ENCODE results near the gene RPL10.

The RPL10 gene

DNA sequence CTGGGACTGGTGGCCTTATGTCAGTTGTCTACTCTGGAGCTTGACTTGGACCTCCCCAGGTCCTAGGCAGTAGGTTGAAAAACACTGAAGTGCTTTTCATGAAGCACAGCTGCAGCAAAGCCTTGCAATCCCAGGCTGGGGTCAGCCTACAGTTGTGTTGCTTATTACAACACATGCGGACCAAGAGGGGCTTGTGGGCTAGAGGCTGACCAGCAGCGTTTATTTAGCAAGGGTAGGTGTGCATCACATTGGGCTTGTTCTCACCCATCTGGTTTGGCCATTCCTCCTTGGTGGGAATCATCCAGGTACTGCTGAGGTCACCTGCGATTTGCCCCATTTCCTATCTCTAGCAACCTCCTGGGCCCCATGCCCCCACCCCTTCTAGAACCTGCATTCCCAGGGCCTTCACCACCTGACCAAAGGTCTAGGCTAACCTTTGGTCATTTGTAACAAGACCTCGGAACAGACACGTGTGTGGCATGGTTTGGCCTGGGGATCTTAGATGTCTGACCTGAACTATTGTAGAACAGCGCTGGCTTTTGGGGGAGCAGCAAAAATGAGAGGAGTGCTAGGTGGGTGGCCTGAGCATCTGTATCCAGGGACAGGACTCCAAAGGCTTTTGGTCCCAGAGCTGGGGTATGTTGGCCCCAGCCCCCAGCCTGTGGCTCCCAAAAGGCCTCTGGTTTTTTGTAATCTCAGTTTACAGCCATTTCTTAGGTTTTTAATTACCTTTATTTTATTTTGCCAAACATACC lies 3.0 kb downstream of the RPL10 start:
- DNase-seq (ENCODE audit: low spot score), result no peak

DNA sequence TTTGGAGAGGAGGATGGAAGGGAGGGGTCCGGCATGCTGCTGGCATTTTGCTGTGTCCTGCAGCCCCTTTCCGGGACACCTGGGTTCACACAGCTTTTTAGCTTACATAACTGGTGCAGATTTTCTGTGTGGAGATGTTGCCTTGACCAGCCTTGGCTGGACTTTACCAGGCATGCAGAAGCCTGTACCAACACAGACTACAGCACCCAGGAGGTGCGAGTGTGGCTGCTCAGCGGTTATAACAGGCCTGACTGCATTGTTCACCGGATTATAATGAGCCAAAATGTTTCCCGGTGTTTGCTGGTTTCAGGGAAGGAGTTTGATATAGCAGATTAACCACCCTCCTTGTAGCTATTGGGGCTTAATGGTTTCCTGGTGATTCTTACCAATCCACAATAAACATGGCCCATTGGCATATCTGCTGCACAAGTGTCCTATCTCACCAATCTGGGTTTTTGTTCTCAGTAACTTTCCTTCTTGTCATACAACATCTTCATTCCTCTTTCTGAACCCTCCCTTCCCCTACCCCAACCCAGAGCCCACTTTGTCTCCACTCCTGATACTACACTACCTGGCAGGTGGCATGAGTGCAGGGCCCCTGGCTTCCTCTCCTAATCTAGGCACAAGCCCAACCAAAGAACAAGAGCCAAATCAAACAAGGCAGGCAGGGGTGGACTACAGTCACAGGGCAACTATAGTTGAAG lies 3.9 kb downstream of the RPL10 start:
- no peak for DNase-seq (ENCODE audit: low spot score)

DNA sequence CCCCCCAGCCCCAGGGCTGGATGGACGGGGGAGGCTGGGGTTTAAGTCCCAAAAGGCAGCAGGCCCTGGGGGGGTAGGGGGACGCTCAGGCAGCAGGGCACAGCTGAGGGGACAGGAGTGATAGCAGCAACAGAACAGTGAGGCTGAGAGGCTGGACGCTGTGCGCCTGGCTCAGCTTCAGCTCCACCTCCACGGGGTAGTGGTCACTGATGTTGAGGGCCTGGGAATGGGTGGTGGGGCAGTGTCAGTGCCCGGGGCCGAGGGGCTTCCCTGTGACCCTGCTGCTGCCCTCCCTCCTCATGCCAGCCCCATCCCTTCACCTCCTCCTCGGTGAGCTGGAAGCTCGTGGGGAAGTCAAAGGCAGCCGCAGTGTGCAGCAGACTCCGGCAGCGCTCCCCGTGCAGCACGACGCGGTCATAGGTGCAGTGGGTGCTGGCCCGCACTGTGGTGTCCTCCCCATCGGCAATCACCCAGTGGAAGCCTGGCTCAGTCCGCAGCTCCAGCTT lies 4.5 kb downstream of the RPL10 start:
- DNase-seq (ENCODE audit: low spot score), result no peak

DNA sequence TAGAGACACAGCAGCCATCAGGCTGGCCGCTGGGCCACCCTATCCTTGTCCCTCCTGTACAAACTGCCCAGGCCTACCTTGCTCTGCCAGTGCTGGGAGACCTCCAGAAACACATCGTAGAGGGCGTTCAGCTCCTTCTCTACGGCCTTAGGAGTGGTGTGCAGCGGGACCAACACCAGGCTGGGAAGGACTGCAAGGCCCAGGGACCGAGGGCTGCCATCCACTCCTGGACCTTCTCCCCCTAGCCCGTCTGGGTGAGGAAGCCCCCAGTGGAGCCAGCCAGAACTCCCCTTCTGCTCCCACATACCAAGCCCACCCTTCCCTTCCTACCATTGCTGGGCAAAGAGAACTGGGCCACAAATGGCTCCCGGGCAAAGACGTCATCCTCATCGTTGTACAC lies 5.0 kb downstream of the RPL10 start:
- DNase-seq (ENCODE audit: low spot score), result no peak

DNA sequence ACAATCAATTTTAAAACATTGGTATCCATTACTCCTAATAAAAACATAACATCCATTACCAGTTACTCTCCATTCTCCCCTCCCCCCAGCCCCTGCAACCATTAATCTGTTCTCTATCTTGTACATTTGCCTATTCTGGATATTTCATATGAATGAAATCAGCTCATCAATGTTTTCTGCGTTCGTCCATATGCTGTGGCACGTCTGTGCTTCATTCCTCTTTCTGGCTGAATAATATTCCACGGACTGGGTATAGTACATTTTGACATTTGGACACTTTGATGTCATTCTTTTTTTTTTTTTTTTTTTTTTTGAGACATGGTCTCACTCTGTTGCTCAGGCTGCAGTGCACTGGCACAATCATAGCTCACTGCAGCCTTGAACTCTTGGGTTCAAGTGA lies 5.7 kb downstream of the RPL10 start:
- no peak for DNase-seq (ENCODE audit: low spot score)

DNA sequence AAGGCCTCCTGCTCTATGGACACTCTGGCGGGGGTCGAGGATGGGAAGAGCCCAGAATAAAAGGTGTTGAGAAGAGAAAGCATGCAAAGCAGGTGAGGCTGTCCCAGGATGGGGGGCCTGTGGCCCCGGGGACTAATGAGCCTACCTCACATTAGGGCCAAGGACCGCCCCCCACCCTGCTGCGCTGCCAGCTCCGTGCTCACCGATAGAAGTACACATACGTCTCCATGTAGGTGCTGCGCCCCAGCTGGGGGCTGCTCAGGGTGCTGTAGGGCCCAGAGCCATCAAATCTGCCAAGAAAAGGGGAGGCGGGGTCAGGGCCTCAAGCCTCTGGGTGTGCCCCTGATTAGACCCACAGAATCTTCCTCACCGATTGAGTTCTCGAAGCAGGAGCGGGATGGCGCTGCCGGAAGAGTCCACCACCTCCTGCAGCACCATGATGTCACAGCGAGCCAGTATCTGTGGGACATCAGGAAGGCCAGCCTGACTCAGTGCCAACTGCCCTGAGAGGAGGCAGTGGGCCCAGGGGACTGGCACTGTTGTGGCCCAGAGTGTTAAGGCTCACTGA lies 6.5 kb downstream of the RPL10 start:
- no peak for DNase-seq (ENCODE audit: low spot score)

DNA sequence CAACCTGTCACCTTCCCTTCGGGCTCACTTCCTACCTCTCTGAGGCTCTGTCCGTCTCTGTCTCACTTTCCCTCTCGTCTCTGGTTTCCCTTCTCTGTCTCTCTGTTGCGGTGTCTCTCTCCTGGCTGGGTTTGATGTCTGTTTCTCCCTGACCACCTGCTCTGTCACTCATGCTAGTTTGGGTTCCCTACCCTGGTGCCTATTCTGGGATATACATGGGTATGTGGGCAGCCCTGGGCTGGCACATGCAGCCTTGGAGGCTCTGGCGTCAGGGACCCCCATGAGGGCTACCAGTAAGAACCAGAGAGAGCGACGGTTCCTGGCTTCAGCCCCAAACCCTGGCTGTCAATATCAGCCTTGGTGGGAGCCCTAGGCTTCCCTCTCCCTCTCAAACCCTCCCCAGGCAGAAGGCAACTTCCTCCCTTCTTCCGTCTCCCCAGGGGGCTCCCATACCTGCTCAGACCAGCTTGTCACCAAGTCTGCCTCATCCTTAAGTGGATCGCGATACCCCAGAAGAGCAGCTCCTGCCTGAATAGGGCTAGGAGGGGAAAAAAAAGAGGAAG lies 10.6 kb downstream of the RPL10 start:
- no peak for DNase-seq (ENCODE audit: low spot score)

DNA sequence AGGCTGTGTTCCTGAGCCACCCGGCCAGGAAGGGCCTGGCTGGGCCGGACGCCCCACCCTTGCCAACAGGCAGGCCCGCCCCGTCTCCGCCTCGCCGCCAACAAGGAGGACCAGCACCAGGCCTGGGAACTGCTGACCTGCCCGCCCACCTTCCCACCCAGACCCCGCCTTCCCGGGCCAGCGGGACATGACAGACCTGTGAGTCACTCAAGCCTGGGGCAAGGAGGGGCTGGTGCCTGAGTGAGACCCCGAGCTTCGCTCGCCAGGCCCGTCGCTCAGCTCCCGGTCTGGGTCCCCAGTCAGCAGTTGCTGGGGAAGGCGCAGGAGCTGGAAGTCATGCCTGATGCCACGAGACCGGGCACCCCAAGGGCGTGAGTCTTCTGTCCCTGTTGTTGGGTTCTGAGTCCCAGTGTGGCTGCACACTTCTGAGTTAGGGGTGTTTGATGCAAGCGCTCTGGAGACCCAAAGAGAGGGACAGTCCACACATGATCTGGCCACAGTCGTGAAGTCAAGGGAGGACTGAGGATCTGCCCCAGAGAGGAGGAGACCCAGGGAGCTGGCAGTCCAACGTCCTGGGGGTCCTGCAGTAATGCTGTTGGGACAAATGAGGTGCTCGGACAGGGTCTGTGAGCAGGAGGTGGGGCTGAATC lies 11.2 kb downstream of the RPL10 start, which contains the start of gene DNASE1L1:
DNASE1L1 (minus strand) TSS at position 33 of the 650 bp plus-strand sequence. CDS start 3,686 bp downstream, outside the sequence.
- peak; percentile 91 for DNase-seq (ENCODE audit: low spot score)

DNA sequence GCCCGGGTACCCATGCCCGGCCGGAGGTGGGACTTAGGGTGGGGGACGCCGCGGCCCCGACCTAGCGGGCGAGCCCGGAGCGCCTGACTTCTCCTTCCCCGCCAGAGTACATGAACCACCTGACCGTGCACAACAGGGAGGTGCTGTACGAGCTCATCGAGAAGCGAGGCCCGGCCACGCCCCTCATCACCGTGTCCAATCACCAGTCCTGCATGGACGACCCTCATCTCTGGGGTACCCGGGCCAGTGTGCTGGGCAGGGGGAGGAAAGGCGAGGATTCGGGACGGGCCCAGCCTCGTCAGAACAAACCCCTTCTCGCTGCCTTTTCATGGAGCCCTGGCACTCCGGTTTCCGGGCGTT lies 13.8 kb downstream of the RPL10 start:
- DNase-seq (ENCODE audit: low spot score), result peak; percentile 54

DNA sequence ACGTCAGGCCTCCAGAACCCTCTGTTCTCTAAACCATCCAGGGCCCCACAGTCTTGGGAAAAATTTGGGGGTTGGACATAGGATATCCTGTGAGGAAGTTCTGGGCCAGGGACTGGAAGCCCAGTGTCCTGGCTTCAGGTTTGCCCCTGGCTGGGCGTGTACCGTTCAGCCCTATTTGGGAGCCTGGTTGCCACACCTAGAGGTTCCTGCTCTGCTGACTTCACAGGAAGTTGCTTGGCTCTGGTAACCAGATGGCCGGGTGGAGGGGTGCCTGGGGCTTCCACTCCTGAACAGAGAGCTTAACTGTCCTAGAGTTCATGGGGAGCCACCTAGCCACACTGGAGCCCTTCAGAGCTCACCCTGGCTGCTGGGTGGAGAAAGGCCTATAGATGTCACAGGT lies 14.3 kb downstream of the RPL10 start:
- no peak for DNase-seq (ENCODE audit: low spot score)

DNA sequence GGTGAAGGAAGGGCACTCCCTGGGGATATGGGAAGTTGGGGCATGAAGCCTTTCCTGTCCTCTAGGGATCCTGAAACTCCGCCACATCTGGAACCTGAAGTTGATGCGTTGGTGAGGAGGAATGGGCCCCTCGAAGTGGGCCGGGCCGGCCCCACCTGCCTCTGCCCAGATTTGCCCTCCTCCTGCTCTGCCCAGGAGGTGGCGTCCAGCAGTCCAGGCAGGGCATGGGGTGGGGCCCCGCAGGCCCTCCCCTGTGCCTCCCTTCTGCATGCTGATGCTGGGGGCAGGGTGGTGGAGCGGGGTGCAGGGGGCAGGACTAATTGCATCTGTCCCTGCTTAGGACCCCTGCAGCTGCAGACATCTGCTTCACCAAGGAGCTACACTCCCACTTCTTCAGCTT lies 15.0 kb downstream of the RPL10 start:
- DNase-seq (ENCODE audit: low spot score), result no peak

DNA sequence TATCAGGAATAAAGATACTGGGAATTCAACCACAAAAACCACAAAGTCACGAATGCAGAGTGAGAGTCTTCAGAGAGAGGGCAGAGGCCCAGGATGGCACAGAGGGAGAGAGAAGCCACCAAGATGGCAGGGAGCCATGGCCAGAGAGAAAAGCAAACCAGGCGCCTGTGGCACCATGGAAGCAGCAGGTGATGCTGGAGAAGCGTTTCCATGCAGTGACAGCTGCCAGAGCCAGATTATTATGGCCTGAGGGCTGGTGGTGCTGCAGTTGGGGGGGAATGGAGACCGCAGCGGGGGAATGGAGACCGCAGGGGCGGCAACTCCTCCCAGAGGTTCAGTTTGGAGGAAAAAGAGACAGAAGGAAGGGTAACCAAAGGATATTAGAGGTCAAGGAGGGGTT lies 19.0 kb downstream of the RPL10 start:
- no peak for DNase-seq (ENCODE audit: low spot score)

DNA sequence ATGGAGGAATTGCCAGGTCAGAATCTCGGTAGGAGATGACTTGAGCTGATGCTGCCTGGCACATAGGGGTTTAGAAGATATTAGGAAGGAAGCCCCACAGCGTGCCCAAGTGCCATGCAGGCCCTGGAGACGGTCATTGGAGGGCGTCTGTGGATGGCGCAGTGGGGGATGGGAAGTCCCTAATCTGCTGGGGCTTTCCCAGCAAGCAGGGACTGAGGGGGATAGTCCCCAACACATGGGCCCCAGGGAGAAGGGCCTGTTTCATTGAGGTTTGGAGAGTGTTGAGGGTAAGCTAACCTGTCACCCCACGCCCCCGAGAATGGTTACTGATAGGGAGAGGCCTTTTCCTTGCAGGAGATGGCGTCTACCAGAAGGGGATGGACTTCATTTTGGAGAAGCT lies 21.0 kb downstream of the RPL10 start:
- no peak for DNase-seq (ENCODE audit: low spot score)

DNA sequence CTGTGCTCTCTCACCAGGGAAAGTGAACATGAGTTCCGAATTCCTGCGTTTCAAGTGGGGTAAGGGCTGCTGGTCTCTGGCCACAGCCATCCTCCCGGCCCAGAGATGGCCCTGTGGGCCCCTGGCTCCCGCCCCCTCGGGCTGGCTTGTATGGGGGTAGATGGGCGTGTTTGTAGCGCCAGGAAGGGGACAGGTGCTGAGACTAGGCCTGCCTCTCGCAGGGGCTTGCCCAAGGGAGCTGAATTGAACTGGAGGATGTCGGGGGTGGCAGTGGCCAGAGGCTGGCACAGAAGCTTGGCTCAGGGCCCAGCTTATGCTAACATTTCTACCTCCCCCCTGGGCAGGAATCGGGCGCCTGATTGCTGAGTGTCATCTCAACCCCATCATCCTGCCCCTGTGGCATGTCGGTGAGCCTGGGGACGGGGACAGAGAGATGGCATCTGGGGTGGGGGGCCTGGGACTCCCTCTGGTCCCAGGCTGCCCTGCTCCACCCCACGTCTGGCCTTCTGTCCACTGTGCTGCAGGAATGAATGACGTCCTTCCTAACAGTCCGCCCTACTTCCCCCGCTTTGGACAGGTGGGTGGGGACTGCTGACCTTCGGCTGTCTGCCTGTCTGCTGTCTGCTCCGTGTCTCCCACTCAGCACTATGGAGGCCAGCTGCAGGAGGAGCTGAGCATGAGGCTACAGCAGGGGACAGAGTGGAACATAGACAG lies 21.7 kb downstream of the RPL10 start:
- no peak for DNase-seq (ENCODE audit: low spot score)

DNA sequence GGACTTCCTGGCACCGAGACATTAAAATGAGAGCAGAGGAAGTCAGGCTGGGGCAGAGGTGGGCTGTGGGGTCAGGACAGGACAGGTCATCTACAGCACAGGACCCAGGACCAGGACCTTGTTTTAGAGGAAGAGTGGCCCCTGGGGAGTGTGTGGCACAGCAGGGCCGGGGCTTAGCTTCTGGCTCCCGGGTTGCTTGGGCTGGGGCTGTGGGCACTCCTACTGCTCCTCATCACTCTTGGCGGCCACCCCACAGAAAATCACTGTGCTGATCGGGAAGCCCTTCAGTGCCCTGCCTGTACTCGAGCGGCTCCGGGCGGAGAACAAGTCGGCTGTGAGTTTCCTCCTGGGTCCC lies 22.2 kb downstream of the RPL10 start:
- DNase-seq (ENCODE audit: low spot score), result no peak

DNA sequence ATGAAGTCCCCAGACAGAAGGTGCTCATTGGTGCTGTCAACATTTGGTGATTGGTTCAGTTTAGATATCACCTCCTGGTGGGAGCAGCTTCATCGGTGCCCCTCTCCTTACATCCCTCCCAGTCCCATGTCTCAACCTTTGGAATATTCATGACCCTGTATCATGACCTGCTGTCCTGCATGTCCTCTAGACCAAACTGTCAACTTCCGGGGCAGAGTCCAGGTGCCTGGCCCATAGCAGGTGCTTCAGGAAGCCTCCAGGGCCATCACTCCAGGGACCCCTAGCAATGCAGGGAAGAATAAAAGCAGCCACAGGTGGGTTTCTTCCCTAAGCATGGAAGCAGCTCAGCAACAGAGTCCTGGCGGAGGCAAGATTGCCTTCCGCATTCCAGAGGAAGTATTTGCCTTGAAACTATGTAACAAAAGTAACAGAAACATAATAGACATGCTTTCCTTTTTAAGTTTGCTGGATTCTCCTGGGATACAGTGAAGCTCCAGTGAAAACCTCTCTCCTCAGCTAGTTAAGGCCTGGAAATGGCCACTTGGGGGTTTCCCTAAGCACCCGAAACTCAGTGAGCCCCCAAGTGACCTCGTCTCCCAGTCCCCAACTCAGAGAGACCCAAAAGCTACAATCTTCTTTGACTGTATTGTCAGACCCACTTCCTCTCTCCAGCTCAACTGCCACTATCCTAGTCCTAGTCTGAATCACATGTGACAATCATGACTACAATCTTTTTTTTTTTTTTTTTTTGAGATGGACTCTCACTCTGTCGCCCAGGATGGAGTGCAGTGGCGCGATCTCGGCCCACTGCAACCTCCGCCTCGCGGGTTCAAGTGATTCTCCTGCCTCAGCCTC lies 29.0 kb downstream of the RPL10 start:
- DNase-seq (ENCODE audit: low spot score), result no peak

DNA sequence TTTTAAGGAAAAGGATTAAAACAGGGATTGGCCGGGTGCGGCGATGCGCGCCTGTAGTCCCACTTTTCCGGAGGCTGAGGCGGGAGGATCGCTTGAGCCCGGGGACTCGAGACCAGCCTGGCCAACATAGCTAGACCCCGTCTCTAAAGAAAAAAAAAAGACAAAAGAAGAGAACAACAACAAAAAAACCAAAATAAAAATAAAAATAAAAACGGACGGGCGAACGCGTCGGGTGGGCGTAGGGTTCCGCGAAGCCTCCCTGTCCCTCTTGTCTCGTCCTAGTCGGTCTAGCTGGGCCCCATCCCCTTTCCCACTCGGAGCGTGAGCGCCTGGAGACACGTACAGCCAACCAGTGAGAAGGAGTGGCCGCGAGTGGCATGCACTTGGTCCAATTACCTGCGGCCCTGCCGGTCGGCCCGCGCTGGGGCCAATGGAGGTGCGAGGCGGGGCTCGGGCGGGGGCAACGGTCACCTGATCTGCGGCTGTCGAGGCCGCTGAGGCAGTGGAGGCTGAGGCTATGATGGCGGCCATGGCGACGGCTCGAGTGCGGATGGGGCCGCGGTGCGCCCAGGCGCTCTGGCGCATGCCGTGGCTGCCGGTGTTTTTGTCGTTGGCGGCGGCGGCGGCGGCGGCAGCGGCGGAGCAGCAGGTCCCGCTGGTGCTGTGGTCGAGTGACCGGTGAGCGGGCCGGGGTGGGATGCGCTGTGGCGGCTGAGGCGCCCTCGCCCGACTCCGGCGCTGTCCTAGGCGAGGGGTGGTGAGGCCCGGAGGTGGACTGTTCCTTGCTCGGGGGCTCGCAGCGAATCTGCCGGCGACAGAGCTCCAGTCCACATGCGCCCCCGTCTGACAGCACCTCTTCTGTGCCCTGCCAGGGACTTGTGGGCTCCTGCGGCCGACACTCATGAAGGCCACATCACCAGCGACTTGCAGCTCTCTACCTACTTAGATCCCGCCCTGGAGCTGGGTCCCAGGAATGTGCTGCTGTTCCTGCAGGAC lies 30.3 kb downstream of the RPL10 start, which contains the start of gene ATP6AP1:
ATP6AP1 (plus strand) TSS at position 502 of the 996 bp plus-strand sequence; CDS start at position 518, 16 bp downstream.
- DNase-seq (ENCODE audit: low spot score), result peak; percentile 92

DNA sequence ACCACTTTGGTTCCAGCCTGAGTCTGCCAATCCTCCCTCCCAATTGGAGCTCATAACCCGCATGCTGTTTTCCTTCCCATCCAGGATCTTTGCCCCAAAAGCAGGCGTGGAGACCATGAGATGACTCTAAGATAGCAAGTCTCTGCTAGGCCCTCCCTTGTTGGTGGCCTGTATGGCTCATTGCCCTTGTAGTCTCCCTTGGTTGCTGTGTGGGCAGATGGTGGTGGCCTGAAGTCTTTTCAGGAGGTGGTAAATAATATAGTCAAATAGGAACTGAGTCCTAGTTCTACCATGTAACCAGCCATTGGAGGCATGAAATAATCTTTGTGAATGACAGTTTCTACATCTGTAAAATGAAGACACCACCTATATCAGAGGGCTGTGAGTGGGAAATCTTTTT lies 31.5 kb downstream of the RPL10 start:
- DNase-seq (ENCODE audit: low spot score), result no peak

DNA sequence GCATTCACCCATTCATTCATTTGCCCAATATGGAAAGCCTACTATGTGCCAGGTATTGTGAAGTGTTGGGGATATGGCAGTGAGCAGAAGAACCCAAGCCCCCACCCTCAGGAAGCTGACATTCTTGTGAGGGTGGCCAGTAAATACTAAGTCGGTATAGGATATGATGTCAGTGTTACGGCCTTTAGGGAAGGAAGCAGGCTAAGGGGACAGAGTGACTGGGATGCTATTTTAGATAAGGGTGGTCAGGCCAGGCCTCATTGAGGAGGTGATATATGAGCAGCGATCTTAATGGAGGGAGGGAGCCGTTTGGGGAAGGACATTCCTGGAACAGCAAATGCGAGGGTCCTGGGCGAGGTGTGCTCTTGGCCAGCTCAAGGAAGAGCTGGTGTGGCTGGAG lies 32.3 kb downstream of the RPL10 start:
- no peak for DNase-seq (ENCODE audit: low spot score)
